NCI-H446 (cell line): ENCODE results near the gene XYLT1.
"Not testable (repeated sequence)": the region's sequence is repeated elsewhere in the genome, so short reads cannot be mapped to it uniquely, and the experiment has no call there.

Experiments used
- DNase-seq, 2 experiments: peaks; one replicate each; lab custom pipeline; 2025; lab: John Stamatoyannopoulos, UW

The XYLT1 gene, protein sequence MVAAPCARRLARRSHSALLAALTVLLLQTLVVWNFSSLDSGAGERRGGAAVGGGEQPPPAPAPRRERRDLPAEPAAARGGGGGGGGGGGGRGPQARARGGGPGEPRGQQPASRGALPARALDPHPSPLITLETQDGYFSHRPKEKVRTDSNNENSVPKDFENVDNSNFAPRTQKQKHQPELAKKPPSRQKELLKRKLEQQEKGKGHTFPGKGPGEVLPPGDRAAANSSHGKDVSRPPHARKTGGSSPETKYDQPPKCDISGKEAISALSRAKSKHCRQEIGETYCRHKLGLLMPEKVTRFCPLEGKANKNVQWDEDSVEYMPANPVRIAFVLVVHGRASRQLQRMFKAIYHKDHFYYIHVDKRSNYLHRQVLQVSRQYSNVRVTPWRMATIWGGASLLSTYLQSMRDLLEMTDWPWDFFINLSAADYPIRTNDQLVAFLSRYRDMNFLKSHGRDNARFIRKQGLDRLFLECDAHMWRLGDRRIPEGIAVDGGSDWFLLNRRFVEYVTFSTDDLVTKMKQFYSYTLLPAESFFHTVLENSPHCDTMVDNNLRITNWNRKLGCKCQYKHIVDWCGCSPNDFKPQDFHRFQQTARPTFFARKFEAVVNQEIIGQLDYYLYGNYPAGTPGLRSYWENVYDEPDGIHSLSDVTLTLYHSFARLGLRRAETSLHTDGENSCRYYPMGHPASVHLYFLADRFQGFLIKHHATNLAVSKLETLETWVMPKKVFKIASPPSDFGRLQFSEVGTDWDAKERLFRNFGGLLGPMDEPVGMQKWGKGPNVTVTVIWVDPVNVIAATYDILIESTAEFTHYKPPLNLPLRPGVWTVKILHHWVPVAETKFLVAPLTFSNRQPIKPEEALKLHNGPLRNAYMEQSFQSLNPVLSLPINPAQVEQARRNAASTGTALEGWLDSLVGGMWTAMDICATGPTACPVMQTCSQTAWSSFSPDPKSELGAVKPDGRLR

DNA sequence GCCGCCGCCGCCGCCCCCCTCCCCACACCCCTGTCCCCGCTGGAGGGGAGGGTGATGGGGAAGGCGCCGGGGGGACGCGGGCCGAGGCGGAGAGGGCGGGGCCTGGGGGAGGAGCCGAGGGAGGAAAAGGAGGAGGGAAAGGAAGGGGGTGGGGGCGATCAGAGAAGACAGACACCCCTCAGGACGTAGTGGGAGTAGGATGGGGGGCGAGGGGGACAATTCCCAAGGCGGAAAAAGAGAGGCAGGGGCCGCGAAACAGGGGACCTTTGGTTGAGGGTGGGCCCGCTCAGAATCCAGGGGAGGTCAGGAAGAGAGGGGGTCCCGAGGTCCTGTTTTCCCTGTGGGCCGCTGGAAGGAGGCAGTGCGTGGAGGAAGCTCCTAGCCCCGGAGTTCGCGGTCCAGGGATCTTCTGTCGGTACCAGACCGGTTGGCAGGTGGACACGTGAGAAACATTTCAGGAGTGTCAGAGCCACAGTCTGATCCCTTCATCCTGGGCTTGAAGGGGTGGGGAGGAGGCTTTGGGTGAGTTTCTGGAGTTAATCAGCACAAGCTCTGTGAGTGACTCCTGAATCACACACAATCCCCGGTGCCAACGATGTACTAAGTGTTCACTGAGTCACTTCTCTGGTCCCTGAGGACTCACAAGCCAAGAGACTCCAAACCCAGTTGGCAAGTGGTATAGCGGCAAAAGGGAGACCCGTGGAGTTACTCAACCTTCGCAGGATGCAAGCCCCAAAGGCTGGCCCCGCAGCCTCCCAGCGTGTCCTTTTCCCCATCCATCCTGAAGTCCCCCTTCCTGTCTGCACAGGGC, at the start of gene XYLT1:
TSS of gene XYLT1 (minus strand) at position 53 of the 811 bp plus-strand sequence. CDS start 164 bp downstream, outside the sequence.
- no peak for DNase-seq

DNA sequence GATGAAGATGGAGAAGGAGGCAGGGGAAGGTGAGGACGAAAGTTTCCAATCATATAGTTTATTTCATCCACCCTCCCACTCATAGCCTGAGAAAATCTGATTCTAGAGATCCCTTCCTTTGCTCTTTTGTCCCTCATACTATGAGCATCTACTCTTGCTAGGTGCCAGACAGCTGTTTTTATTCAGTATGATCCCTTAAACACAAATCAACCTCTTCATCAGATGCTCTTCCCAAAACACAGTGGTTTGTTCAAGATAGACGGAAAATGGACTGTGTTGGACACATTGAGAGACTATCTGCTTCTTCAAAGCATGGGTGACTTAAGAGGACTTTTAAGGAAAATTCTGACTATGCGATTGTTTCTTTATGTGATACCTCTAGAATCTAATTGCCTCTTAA, 49.4 kb upstream of the XYLT1 start:
- DNase-seq: no peak

DNA sequence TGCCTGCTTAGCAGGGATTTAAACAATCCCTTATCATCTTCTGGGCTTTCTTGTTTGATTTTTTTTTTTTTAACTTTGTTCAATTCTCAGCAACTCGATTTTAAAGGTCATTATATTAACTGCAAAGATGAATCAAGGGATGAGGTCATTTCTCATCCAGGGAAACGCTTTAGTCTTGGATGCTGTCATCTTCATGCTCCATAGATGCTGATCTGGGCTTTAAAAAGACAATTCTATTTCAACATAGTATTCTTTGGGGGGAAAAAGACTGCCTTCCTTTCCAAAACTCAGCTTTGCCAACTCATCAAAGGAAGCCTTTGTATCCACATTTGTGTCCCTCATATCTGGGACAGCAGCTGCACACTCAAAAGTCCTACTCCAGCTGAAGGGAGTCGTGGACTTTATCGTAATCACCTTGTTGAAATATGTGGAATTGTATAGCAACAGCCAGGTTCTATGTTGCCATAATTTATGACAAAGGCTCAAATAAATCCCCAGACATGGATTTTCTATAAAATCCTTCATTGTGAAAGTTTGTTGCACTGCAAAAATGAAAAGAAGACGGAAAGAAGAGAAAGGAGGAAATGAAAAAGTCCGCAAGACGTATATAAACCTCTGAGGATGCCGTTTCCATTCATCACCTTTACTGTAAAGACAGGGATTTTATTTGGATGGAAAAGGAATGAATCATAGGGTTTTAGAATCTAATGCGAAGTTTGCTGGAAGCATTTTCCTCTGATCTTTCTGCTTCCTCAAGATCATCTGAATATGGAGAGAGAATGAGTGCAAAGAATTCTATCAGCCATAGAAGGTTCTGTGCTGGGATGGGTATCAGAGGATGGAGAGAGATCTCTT, 48.6 kb upstream of the XYLT1 start:
- no peak for DNase-seq

DNA sequence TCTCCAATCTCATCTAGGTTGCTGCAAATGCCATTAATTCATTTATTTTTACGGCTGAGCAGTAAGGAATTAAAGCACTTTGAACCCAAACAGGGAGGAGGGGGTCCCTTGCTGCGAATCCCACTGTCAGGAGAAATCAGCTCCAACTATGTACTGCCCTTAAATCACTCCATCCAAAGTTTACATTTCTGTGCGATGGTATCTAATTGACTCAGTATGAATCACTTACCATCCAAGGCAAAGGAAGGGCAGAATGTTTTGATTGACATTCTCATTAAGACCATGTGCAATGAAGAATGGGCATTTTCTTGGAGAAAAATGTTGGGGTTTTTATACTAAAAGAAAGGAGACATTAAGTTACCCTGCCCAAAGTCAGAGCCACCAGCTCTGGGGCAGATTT, 47.7 kb upstream of the XYLT1 start:
- DNase-seq: no peak

DNA sequence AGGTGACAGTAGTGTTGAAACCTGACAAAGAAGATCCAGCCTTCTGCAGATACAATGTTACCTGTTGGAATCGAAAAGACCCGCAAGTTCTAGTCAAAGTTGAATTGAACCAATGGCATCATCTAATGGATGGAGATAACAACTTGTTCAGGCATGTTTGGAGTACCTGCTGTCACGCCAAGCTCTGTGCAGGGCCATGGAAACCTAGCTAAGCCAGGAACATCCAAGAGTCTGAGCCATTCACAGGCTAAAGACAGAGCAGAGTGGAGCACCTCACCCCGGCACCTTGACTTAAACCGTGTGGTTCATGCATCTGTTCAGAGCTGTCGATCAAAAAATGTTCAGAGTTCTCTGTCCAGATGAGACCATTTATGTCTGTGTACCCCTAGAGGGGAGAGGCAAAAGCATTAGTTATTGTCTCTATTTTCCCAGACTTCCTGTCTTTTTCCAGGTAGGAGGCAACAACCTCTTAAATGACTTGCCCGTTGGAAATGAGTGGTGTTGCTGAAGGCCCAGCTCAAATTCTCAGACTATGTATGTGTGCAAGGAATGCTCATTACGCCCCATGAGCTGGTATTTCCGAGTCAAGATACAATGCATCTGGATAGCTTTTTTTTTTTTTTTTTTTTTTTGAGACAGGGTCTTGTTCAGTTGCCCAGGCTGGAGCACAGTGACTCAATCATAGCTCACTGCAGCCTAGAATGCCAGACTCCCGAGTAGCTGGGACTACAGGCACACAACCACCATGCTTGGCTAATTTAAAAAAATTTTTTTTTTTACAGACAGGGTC, 44.9 kb upstream of the XYLT1 start:
- no peak for DNase-seq

DNA sequence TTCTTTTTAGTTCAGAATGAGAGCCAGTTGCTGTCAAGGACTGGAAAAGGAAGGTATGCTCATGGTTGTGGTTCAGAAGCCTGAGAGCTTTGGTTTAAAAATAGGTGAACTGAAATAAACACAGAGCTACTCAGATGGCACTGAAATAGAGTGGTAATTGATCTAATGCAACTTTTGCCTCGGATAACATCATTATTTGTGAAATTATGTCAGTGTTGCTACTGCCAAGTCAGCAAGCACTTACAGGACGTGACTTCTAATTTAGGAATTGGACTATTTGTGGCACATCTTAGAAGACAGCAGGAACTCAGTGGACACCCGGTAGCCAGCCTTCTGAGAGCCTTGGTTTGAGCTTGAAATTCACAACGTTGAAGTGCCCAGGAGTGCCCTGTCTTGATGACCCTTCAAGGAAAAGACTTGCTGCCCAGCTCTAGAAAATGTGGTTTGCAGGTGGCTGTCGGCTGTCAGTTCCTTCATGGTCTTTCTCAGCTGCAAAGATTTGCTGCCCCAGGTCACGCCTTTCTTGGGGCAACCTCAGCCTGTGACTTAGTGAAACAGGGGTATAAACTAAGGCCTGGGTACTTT, 42.0 kb upstream of the XYLT1 start:
- no peak for DNase-seq

DNA sequence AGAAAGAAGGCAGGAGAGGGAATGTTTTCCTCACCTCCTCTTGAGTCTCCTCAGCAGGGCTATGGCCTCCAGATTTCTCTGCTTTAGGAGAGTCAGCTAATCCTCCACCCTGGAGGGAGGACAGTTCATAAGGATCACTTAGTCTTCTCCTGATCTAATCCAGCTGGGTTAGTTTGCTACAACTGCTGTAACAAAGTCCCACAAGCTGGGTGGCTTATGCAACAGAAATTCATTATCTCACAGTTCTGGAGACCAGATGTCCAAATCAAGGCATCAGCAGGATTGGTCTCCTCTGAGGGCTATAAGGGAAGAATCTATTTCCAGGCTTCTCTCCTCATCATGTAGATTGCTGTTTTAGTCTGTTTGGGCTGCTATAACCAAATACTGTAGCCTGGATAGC, 40.6 kb upstream of the XYLT1 start:
- no peak for DNase-seq

DNA sequence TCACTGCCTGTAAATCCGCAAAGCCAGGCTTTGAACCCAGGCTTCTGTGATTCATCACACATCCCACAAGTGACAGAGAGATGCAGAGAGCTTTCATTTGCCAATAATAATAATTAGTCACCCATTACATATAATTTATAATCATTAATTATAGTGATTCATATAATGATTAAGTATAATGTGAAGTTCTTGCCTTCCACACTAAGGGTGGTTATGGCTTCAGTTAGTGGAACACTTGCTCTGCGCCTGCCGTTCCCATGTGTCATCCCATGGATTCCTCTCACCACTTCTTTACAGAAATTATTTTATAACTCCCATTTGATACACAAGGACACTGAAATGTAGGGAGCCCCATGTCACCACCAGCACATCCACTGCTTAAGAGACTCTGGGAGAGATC, 39.8 kb upstream of the XYLT1 start:
- DNase-seq: no peak

DNA sequence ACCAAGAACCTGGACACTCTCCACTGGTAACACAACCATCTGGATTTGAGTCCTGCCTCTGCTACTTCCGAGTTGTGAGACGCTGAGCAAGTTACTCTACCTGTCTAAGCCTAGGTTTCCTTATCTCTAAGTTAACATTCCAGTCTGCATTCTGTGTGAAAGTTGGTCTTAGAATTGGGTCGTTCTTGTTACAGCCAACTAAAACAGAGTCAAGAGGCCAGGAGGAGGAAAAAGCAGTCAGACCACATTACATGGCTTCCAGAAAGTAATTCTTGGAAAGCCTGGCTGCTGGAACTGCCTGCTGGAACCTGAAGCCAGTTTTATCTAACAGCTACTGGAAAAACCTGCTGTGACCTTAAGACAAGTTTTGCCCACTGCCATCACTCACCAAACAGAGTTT, 38.4 kb upstream of the XYLT1 start:
- DNase-seq: no peak

DNA sequence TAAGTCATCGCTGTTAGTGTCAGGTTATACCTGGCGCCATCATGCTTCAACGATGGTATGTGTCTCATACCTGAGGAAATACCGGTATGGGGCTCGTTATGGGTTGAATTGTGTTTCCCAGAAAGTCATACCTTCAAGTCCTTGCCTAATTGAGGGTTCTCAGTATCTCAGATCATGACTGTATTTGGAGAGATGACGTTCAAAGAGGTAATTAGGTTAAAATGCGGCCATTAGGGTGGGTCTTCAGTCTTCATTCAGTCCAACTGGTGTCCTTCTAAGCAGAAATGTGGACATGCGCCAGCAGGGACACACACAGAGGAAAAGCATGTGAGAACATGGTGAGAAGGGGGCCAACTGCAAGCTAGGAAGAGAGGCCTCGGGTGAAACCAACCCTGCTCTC, 37.5 kb upstream of the XYLT1 start:
- DNase-seq: no peak

DNA sequence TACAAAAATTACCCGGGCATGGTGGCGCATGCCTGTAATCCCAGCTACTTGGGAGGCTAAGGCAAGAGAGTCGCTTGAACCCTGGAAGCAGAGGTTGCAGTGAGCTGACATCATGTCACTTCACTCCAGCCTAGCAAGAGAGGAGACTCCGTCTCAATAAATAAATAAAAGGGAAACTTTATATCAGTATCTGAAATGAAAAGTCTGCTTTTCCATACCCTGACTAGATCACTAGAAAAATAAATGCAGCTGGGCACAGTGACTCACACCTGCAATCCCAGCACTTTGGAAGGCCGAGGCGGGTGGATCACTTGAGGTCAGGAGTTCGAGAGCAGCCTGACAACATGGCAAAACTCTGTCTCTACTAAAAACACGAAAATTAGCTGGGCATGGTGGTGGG, 36.8 kb upstream of the XYLT1 start:
- not testable (repeated sequence) for DNase-seq

DNA sequence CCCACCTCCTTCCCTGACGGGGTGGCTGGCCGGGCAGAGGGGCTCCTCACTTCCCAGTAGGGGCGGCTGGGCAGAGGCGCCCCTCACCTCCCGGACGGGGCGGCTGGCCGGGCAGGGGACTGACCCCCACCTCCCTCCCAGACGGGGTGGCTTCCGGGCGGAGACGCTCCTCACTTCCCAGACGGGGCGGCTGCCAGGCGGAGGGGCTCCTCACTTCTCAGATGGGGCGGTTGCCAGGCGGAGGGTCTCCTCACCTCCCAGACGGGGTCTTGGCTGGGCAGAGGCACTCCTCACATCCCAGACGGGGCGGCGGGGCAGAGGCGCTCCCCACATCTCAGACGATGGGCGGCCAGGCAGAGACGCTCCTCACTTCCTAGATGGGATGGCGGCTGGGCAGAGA, 35.1 kb upstream of the XYLT1 start:
- DNase-seq: not testable (repeated sequence)

DNA sequence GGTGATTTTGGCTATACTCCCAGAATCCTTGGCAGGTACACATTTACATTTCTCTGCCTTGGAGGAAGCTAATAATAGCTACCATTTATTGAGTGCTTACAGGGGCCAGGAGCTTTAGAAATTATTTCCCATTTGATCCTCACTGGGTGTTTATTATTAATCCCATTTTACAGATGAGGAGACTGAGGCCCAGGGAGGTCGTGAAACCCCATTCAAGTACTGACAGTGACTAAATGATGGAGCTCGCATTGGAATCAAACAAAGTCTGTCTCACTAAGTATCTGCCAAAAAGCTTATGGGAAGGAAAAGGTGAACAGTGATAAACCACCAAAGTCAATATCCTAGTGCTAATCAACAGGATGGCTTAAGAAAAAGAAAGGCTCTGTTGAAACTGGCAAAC, 33.3 kb upstream of the XYLT1 start:
- no peak for DNase-seq

DNA sequence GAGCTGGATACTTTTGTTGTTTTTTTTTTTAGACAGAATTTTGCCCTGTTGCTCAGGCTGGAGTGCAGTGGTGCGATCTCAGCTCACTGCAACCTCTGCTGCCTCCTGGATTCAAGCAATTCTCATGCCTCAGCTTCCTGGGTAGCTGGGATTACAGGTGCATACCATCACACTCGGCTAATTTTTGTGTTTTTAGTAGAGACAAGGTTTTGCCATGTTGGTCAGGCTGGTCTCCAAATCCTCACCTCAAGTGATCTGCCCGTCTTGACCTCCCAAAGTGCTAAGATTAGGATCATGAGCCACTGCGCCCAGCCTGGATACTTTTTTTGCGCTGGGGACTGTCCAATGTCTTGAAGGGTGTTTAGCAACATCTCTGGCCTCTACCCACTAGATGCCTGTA, 32.6 kb upstream of the XYLT1 start:
- DNase-seq: no peak

DNA sequence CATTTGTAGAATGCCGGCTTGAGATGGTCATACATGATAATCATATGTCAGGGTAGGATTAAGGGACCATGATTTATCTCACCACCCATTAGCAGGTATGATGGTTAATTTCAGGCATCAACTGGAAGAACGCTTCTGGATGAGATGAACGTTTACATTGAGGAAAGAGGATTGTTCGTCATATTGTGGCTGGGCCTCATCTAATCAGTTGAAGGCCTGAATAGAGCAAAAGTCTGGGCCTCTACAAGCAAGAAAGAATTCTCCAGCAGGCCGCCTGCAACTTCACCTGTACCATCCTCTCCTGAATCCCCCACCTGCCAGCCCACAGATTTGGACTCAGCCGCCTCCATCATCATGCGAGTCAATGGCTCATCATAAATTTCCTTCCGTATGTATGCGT, 30.6 kb upstream of the XYLT1 start:
- no peak for DNase-seq

DNA sequence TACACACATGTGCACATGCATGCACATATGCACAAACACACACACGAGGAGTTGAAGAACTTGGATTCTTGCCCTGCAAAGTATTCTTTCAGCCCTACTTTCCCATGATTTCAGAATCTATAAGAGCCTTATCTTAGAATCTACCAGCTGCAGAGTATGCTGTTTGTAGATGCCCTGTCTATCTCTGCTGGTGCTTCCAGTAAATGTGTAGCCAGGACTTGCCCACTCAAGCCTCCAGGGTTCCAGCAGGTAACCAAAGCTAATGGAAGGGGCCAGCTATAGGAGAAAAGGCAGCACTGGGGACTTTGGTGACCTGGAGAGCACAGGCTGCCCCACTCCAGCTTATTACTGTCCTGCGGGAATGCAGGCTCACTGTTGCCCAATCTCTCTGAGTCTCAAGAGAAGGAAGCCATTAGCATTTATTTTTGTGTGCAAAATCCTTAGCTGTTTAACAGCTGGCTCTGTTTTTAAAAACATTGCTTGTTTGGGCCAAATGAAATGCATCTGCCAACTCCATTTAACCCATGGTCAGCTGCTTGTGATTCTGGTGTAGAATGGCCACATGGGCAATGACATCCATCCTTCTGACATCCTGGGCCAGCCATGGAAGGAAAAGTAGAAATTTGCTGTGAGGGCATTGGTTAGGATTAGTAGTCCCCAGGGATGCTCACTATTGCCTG, 28.6 kb upstream of the XYLT1 start:
- DNase-seq: no peak

DNA sequence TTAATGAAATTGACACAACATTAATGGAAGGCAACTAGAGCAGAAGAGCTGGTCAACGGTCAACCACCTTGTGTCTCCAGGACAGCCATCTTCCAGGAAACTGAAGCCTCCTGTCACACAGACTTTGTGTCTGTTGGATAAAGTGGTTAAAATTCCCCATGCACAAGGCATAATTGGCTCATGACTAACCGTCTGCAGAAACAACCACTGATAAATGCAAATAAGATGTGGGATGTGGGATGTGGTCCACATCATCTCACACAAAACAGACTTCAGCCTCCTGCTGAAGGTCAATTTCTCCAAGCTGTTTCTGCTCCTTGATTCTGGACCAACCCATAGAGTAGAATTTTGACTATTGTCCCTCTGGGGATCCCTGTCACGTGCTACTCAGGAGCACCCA, 26.9 kb upstream of the XYLT1 start:
- no peak for DNase-seq

DNA sequence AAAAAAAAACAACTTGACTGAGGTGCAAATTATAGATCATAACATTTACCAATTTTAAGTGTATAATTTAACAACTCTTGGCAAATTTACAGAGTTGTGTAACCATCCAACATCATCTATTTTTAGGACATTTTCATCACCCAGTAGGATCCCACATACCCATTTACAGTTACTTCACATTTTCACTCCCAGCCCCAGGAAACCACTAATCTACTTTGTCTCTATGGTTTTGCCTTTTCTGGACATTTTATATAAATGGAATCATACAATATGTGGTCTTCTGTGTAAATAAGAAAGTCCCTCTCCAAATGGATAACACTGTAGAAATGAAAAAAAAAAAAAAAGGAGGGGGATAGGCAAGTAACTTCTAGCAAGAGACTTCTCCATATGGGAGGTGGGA, 26.1 kb upstream of the XYLT1 start:
- no peak for DNase-seq

DNA sequence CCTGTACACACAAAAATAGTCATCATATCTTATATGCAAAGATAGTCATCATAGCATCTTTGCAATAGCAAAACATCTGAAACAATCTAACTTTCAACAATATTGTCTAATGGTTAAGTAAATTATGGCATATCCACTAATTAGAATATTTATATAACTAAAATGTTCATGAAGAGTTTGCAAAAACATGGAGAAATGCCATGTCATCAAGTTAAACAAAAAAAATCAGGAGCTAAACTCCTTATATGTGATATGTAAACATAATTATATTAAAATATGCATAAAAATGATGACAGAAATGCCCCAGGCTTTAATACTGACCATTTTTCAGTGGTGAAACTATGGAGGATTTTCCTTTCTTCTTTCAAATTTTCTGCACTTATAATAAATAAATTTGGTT, 22.3 kb upstream of the XYLT1 start:
- DNase-seq: no peak
